ENCODE measurements around the gene DRC7.

Gene DRC7

DNA sequence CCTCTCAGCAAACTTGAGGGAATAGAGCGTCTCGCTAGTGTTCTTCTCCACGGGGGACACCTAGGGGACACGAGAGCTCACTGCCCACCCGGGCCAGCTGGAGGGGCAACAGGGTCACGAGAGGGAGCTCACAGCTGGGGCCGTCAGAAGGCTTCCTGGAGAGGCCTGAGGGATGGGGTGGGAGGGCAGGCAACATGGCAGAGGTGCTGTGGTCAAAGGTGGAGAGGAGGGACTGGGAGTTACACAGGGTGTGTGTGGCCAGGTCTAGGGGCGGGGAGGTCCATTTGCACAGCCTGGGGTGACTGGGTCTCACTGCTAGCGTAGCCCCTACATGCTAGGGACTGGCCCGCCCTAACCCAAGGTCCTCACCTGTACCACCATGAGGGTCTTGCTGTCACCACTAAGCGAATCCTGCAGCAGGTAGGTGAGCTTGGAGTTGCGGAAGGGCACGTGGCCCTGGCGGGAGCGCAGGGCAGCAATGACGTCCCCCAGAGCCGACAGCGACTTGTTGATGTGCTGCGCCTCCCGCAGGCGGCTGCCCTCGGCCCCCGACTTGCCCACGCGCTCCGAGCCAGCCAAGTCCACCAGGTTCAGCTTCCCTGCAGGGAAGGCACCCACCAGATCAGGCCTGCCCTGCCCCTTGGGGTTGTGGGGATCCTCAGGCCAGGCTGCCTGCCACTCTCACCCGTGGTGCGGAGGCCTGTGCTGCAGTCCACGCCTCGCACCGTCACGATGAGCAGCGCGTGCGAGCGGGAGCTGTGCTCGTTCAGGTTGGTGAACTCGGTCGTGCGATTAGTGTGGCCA lies 66.0 kb downstream of the DRC7 start:
- no peaks in the 10 kb centered on the region; the same call in 1 of the 2 replicates for H3K36me3 ChIP-seq (ENCODE audit: insufficient read depth, low read length)
- H3K9me3 ChIP-seq (ENCODE audit: control insufficient read depth, insufficient read depth, low read length) = no peaks in the 10 kb centered on the region
- peaks cover 16% of the 10 kb centered on the region for H3K4me1 ChIP-seq (ENCODE audit: insufficient read depth, low read length)
- no peak overlapping the region for H3K9ac ChIP-seq (ENCODE audit: low read depth, low read length)

DNA sequence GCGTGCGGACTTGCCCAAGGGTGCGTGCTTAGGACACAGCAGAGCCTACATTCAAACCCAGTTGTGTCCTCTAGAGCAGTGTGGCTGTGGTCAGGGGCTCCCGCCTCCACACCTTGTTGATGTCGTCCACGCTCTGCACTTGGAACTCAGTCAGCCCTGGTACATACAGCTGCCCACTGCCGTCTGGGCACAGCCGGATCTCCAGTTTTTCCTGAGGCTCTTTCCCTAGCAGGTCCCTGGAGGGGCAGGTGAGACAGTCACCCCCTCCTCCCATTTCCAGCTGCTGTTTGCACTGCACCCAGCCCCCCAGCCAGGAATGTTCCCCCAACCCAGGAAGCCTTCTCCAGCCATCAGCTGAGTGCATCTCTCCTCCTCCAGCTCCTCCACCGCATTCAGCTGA lies 66.7 kb downstream of the DRC7 start:
- H3K9ac ChIP-seq (ENCODE audit: low read depth, low read length) = no peak overlapping the region
- H3K4me1 ChIP-seq (ENCODE audit: insufficient read depth, low read length) = peaks cover 17% of the 10 kb centered on the region
- H3K36me3 ChIP-seq (ENCODE audit: insufficient read depth, low read length) = no peaks in the 10 kb centered on the region; the same call in 1 of the 2 replicates
- no peaks in the 10 kb centered on the region for H3K9me3 ChIP-seq (ENCODE audit: control insufficient read depth, insufficient read depth, low read length)

DNA sequence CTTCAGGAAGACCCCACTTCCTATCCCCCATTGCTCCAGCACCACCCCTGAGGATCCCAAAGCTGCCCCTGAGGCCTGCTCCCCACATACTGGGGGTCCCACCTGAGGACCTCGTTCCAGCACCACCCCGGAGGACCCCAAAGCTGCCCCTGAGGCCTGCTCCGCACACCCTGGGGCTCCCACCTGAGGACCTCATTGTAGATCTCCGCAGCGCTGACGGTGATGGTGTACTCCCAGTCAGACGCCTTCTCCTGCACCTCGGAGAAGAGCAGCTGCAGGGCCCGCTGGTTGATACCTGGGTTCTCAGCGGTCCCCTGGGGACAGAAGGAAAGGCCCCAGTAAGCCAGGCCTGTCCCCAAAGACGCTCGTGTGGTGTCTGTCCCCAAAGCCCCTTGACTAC lies 67.4 kb downstream of the DRC7 start:
- Histone ChIP-seq H3K9me3 (ENCODE audit: control insufficient read depth, insufficient read depth, low read length) (no peaks in the 10 kb centered on the region), H3K4me1 (ENCODE audit: insufficient read depth, low read length) (peaks cover 17% of the 10 kb centered on the region), H3K36me3 (ENCODE audit: insufficient read depth, low read length) (no peaks in the 10 kb centered on the region; the same call in 1 of the 2 replicates), H3K9ac (ENCODE audit: low read depth, low read length) (no peak overlapping the region)

DNA sequence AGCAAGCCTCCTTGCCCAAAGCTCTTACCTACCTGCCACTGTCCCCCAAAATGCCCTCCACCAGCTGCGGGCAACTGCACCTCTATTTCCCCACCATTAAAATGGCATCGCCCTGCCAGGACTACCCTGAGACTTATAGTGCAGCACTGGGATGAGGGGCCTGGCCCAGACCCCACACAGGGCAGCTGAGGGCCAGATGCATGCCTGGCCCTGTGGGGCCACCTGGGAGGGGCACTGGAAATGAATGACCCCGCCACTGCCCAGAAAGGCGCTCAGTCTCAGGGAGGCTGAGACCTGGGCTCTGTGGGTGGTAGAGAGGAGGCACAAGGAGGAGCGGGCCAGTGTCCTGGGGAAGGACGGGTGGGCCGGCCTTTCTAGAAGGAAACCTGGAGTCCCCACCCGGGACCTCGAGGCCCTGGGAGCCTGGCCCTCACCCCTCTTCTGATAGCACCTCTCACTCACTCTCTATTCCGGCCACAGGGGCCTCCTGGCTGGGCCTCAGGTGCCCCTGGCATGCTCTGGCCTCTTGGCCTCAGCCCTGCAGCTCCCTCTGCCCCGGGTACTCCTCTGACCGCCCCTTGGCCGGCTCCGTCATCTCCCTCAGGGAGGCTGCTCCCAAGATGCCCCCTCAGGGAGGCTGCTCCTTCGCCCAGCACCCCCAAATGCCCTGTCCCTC lies 67.9 kb downstream of the DRC7 start:
- no peaks in the 10 kb centered on the region; the same call in 1 of the 2 replicates for H3K36me3 ChIP-seq (ENCODE audit: insufficient read depth, low read length)
- no peak overlapping the region for H3K9ac ChIP-seq (ENCODE audit: low read depth, low read length)
- no peaks in the 10 kb centered on the region for H3K9me3 ChIP-seq (ENCODE audit: control insufficient read depth, insufficient read depth, low read length)
- H3K4me1 ChIP-seq (ENCODE audit: insufficient read depth, low read length) = peaks cover 14% of the 10 kb centered on the region

DNA sequence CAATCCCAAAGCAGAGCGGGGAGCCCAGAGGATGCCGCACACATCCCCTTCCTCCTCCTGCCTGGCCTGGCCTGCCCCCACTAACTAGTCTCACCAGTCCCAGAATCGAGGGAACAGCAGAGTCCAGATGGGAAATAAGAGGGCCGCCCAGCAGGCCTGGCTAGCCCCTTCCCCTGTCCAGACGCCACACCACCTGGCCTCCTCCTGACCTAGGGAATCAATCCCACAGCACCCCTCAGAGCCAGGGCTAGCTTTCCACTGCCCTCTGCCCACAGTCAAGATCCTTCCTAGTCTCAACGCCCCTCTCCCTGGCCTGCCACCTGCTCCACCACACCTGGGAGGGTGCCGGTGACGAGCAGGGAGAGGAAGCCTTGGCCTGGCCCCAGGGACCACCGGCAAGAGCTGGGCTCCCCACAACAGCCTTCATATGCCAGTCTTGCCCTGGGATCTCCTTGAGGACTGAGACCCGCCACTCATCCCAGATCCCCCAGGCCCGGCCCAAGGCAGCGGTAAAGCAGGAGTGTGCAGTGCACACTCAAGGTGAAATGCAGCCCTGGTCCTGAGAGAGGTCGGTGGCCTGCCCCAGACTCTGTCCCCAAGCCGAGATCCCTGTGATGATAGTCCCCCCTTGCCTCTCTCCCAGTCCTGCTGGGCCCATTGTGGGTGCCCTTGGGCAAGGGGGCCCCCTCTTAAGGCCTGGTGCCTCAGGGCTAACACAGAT lies 68.8 kb downstream of the DRC7 start:
- Histone ChIP-seq H3K4me1 (ENCODE audit: insufficient read depth, low read length) (peaks cover 14% of the 10 kb centered on the region), H3K9me3 (ENCODE audit: control insufficient read depth, insufficient read depth, low read length) (no peaks in the 10 kb centered on the region), H3K36me3 (ENCODE audit: insufficient read depth, low read length) (no peaks in the 10 kb centered on the region), H3K9ac (ENCODE audit: low read depth, low read length) (no peak overlapping the region)

DNA sequence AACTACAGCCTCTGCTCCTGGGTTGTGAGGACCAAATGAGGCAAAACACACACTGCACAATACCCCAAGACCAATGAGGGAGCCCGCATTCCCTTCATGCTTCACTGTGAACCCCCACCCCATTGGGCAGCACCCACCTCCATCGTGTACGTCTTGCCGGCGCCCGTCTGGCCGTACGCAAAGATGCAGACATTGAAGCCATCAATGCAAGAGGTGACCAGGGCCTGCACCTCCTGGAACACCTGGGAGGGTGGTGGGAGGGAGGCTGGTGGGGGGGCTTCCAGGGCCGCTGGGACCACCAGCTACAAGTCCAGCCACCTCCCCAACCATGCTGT lies 69.4 kb downstream of the DRC7 start:
- Histone ChIP-seq H3K9ac (ENCODE audit: low read depth, low read length) (no peak overlapping the region), H3K36me3 (ENCODE audit: insufficient read depth, low read length) (no peaks in the 10 kb centered on the region), H3K4me1 (ENCODE audit: insufficient read depth, low read length) (peaks cover 14% of the 10 kb centered on the region), H3K9me3 (ENCODE audit: control insufficient read depth, insufficient read depth, low read length) (no peaks in the 10 kb centered on the region)

DNA sequence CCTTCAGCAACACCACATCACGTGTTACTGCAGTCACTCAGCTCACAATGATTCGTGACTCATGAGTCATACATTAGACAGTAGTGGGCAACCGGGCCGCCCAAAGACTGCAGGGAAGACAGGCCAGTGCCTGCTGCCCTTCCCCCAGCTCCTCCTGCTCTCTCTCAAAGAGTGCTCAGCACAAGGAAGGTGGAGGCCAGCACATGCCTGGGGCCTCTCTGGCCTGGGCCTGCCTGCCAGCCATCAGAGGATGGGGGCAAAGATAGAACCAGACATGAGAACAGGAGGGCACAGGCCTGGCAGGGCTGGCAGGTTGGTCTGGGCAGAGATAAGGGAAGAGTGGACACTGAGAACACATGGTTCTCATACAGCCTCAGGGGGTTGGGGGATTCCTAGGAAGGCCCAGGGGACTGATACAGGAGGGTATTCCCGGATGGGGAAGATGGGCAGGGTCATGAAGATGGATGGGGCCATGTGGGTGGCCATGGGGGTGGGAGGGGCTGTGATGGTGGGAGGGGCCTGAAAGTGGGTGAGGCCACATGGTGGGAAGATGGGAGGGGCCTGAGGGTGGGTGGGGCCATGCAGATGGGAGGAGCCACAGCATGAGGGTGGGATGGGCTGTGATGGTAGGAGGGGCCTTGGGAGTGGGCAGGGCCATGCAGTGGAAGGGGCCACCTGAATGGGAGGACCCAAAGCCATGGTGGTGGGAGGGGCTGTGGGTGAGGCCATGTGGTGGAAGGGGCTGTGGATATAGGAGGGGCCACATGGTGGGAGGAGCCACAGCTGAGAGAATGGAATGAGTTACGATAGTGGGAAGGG lies 69.9 kb downstream of the DRC7 start:
- H3K4me1 ChIP-seq (ENCODE audit: insufficient read depth, low read length) = peaks cover 14% of the 10 kb centered on the region
- H3K36me3 ChIP-seq (ENCODE audit: insufficient read depth, low read length) = no peaks in the 10 kb centered on the region
- no peaks in the 10 kb centered on the region for H3K9me3 ChIP-seq (ENCODE audit: control insufficient read depth, insufficient read depth, low read length)
- H3K9ac ChIP-seq (ENCODE audit: low read depth, low read length) = no peak overlapping the region

DNA sequence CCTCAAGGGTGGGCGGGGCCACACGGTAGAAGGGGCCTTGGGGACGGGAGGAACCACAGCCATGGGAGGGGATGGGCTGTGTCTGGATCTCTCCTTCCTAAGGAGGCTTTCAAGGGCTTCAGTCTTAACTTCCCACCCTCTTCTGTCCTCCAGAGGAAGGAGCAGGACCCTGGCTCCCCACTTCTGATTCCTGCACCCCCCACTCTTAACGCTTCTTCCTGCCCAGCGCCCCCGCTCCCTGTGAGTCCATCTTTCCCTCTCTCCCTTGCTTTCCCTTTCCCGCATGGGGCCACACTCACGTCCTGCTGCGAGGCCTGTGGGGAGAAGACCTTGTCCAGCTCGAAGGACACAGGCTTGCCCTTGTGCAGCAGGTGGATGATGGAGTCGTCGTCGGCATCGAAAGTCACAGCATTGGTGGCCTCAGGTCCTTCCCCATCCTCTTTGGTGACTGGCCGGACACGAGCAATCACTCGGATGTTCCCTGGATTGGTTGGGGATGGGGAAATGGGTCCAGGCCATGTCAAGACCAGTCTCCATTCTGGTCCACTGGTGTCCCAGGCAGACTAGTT lies 70.6 kb downstream of the DRC7 start:
- Histone ChIP-seq H3K4me1 (ENCODE audit: insufficient read depth, low read length) (peaks cover 12% of the 10 kb centered on the region), H3K9me3 (ENCODE audit: control insufficient read depth, insufficient read depth, low read length) (no peaks in the 10 kb centered on the region), H3K9ac (ENCODE audit: low read depth, low read length) (no peak overlapping the region), H3K36me3 (ENCODE audit: insufficient read depth, low read length) (no peaks in the 10 kb centered on the region; the same call in 1 of the 2 replicates)

DNA sequence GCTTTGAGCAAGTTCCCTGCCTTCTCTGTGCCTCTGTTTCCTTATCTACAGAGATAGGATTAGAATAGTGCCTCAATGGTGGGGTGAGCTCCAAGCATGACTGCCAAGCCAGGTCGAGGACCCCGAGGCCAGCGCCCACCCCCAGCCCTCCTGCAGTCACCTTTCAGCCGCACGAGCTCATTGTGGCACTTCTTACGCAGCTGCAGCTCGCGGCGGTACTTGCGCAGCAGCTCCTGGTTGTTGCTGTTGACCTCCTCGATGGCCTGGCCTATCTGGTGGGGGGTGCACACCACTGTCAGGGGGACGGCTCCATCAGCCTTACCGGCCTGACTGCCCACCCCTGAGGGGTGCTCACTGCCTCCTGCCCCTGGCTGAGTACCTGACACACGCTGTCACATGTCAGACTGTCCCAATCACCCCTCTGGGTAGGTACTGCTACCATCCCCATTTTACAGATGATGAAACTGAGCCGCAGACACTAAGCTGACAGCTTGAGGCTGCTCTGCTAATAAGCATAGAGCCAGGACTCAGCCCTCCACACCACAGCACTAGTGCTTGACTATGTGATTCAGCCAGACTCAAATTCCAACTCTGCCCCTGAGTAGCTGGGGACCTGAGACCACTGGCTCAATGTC lies 72.2 kb downstream of the DRC7 start:
- Histone ChIP-seq H3K4me1 (ENCODE audit: insufficient read depth, low read length) (peaks cover 9% of the 10 kb centered on the region), H3K36me3 (ENCODE audit: insufficient read depth, low read length) (no peaks in the 10 kb centered on the region; the same call in 1 of the 2 replicates), H3K9me3 (ENCODE audit: control insufficient read depth, insufficient read depth, low read length) (no peaks in the 10 kb centered on the region), H3K9ac (ENCODE audit: low read depth, low read length) (no peak overlapping the region)

DNA sequence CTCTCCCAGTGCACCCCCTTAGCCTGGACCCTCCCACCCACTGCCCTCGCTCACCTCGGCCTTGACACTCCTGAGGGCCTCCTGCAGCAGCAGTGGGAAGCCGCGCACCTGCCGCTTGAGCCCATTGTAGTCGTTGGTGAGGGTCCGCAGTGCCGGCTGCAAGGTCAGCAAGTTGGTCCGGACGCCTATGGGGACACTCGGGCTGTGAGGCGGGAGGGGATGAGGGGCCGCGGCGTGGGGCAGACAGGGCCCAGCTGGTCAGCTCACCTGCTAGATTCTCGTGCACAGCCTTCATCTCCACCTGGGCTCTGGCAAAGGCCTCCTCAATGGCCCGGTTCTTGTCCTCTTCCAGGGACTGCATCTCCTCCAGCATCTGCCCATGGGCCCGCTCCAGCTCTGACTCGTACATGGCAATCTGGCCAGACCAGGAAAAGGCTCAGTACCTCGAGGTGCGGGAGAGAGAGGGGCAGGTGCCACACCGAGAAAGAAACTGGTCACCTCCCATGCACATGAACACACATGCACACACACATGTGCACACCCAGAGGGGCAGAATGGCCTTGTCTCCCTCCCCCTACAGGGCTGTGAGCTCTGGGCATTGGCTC lies 75.0 kb downstream of the DRC7 start:
- Histone ChIP-seq H3K36me3 (ENCODE audit: insufficient read depth, low read length) (no peaks in the 10 kb centered on the region; the same call in 1 of the 2 replicates), H3K4me1 (ENCODE audit: insufficient read depth, low read length) (peaks cover 16% of the 10 kb centered on the region), H3K9ac (ENCODE audit: low read depth, low read length) (no peak overlapping the region), H3K9me3 (ENCODE audit: control insufficient read depth, insufficient read depth, low read length) (no peaks in the 10 kb centered on the region)

DNA sequence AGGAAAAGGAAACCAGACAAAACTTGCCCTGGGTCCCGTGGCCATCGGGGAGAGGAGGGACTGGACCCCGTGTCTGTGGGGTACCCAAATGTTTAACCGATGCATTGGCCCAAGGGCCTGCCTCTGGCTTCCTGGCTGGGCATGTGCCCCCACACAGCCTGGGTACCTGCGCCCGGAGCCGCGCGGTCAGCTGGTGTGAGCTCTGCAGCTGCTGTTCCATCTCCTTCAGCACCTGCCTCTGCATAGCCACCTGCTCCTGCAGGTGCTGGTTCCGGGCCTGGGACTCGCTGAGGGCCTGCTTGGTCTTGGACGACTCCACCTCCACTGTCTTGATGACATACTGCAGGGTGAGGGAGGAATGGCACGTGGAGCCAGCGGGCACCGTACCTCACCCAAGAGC lies 75.8 kb downstream of the DRC7 start:
- no peak overlapping the region for H3K9ac ChIP-seq (ENCODE audit: low read depth, low read length)

DNA sequence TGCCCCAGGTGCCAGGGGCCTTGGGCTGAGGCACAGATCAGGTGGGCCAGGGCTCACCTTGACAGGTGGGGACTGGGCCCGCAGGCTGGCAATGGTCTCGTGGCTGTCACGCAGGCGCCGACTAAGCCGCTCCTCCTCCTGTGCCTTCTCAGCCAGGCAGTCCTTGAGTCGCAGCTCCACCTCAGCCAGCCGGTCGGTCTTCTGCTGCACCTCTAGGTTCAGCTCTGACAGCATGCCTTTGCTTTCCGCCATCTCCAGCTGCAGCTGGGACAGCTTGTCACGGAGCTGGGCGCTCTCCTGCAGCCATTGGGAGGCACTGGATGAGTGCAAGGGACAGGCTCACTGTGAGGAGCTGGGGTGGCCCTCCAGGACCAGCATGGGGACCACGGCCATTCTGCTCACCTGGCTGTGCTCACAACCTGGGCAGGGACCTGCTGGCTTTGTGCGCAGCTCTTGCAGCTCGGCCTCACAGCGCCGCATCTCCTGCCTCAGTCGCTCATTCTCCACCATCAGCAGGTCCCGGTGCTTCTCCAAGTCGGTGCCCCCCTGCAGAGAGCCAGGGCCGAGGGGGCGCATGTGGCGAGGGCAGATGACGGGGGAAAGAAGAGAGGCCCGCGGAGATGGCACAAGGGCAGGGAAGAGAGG lies 76.7 kb downstream of the DRC7 start:
- Histone ChIP-seq H3K4me1 (ENCODE audit: insufficient read depth, low read length) (peaks cover 21% of the 10 kb centered on the region), H3K9ac (ENCODE audit: low read depth, low read length) (no peak overlapping the region), H3K36me3 (ENCODE audit: insufficient read depth, low read length) (no peaks in the 10 kb centered on the region; the same call in 1 of the 2 replicates), H3K9me3 (ENCODE audit: control insufficient read depth, insufficient read depth, low read length) (no peaks in the 10 kb centered on the region)

More for the DNA sequence above, 75.8 kb downstream of the DRC7 start:
- H3K4me1 ChIP-seq (ENCODE audit: insufficient read depth, low read length) = peaks cover 20% of the 10 kb centered on the region
- no peaks in the 10 kb centered on the region for H3K9me3 ChIP-seq (ENCODE audit: control insufficient read depth, insufficient read depth, low read length)
- no peaks in the 10 kb centered on the region; the same call in 1 of the 2 replicates for H3K36me3 ChIP-seq (ENCODE audit: insufficient read depth, low read length)

DNA sequence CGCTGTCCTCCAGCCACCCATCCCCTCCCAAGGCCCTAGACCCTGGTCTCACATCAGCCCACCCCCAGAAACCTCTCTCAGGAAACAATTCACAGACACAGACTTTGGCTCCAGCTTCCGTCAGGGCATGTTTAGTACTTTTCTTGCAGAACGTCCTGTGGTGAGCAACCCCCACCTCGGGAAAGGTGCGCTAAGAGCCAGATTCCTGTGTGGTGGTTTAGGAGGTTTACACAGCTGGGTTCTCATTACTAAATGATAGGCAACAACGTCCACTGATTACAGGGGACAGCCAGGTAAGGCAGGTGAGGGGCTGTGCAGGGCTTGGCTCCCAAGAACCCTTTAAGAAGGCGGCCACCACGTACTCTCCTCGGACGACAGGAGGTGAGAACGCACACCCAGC lies 78.4 kb downstream of the DRC7 start:
- peaks cover 25% of the 10 kb centered on the region for H3K4me1 ChIP-seq (ENCODE audit: insufficient read depth, low read length)
- H3K9ac ChIP-seq (ENCODE audit: low read depth, low read length) = no peak overlapping the region
- H3K36me3 ChIP-seq (ENCODE audit: insufficient read depth, low read length) = no peaks in the 10 kb centered on the region; the same call in 1 of the 2 replicates
- no peaks in the 10 kb centered on the region for H3K9me3 ChIP-seq (ENCODE audit: control insufficient read depth, insufficient read depth, low read length)
